Measurements from ENCODE around the gene LRRC58. TPM values are rescaled to one million over a fixed set of nuclear protein-coding genes. Genes with fewer than 3 reads are reported as not detected.

Gene LRRC58
- total RNA-seq (2022; extraction: Qiagen RNA extraction; ENCODE audit: low read depth): 11.0 to 17.9 TPM (median 14.5 TPM) in 5 replicates

DNA sequence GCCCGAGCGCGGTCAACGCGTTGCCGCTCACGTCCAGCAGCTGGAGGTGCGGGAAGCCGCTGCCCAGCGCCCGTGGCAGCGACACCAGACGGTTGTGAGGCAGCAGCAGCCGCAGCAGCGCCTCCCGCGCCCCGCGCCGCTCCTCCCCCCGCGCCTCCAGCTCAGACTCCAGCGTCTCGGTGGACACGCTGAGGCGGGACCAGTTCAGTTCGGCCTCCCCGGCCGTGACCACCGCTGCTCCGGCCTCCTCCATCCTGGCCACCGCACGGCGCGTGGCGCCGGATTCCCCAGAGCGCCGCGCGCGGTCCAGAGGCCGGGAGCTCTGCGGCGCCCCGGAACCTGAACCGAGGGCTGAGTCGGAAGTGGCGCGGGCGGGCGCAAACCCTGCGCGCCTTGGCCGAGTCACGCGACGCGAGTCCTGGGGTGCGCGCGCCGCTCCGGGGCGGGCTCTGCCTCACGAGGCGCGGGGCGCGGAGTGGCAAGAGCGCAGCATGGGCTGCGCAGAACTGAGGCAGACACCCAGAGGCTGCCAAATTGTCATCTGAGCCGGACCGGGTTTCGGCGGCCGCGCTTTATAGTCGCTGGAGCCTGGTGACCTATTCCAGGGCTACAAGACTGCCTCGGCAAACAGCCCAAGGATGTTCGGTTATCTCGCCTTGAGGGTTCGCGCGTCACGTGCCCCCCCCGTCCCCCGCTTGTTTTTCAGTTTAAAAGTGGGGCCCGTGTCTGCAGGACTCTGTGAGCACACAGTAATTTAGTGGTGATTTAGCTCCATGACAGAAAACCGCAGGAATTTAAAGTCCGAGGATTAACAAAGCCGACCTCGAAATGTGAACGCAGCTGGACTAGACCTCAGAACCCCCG lies at the start of gene LRRC58:
Gene LRRC58, minus strand, starts transcription at position 364 of the 864 bp plus-strand sequence. Its CDS starts 111 bp downstream, at position 253.

DNA sequence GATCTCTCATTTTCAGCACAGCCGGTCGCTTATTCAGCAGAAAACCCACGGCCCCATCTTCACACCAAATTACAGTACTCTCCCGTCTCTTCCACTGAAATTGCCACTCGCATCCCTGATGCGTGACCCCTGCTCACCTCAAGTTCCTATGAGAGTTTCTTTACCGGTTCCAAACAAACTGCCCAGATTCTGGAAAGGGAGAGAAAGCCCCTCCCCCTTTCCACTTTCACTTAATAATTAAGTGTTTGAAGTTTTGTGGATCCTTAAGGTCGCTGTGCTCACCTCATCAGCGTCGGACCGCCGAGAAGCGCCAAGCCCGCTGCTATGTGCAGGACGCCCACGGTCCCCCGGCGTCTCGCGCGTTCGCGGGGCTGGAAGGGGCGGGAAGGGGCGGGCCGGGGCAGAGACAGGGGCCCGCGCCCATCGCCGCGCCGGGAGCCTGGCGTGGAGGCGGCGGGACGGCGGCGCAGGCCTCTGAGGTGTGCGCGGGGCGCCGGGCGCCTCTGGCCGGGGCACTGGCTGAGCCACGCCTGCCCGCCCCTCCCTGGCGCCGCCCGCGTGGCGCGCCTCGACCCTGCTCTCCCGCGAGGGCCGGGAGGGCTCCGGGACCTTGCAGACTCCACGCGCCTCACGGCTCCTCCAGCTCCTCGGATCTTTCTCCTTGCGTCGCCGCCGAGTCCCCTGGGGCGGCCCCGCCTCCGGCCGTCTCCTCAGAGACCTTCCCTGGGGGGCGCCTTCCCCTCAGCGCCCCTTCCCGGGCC lies 64.2 kb downstream of the LRRC58 start, which contains the start of gene GPR156:
Gene GPR156, minus strand, starts transcription at position 476 of the 761 bp plus-strand sequence. CDS start 41,124 bp downstream, outside the sequence.

Other genes starting within 250 kb of the LRRC58 start
- 0.32 to 0.49 TPM (median 0.37 TPM) in 5 replicates for gene GPR156, start 64.1 kb downstream of the LRRC58 start, total RNA-seq (2022; extraction: Qiagen RNA extraction; ENCODE audit: low read depth)
- 50.9 to 70.0 TPM (median 69.0 TPM) in 5 replicates for gene FSTL1, start 101.6 kb upstream of the LRRC58 start, total RNA-seq (2022; extraction: Qiagen RNA extraction; ENCODE audit: low read depth)
- gene NDUFB4, start 247.0 kb upstream of the LRRC58 start, total RNA-seq (2022; extraction: Qiagen RNA extraction; ENCODE audit: low read depth): 206 to 298 TPM (median 215 TPM) in 5 replicates

All from A549 treated with GW870086 at 1 μM for 4 hours (cell line).